ENCODE data around the gene ZBTB7B. TPM values are rescaled to one million over a fixed set of nuclear protein-coding genes. Genes with fewer than 3 reads are reported as not detected.
A peak's percentile ranks its signal among the peaks of the same experiment; 100 is the strongest.

The ZBTB7B gene
- total RNA-seq, 2 experiments from 2014 or later = 16.3 to 23.2 TPM

- Histone ChIP-seq H3K79me2 (ENCODE audit: insufficient read depth, low read depth, low read length) (peaks cover 64% of the 10 kb centered on the region), H2AFZ (ENCODE audit: low read length) (no peak overlapping the region), H3K4me3 (ENCODE audit: low read depth, low read length, poor library complexity, severe bottlenecking) (peak overlapping the region; percentile 83), H3K4me1 (ENCODE audit: insufficient read depth, low read length, poor library complexity, severe bottlenecking) (peaks cover 46% of the 10 kb centered on the region), H3K27ac (ENCODE audit: low read depth, low read length, poor library complexity, severe bottlenecking) (peak overlapping the region; percentile 89), H4K20me1 (ENCODE audit: insufficient read depth, low read length) (peaks cover 14% of the 10 kb centered on the region; the same call in 1 of the 2 replicates), H3K4me2 (ENCODE audit: low read length) (peak overlapping the region; percentile 86), H3K9me2 (ENCODE audit: insufficient read depth, low read length) (no peaks in the 10 kb centered on the region), H3K9me3 (ENCODE audit: low read length) (no peaks in the 10 kb centered on the region), H3K36me3 (ENCODE audit: insufficient read depth, low read length) (peaks cover 52% of the 10 kb centered on the region)
- ChIA-PET CTCF (ENCODE audit: unreplicated experiment) (no interaction called here), POLR2A (interaction anchor here (0.7 to 1.8 kb wide), 3 partner anchors 17 to 235 kb away, joined by 3 to 6 read pairs (median 3); partner anchors contain the start of genes LENEP and PBXIP1)
- BruUV-seq (replicated peaks) = no TSS peak
- no peak for DNase-seq (ENCODE audit: low spot score)
- intact Hi-C loops (cut with micrococcal nuclease; ENCODE audit: unreplicated experiment) = no loop called here
- TF ChIP-seq EZH2phosphoT487 (IDR thresholded peaks at IDR 0.05; ENCODE audit: borderline replicate concordance, low read depth, low read length) (no peak), CTCF (conservative IDR thresholded peaks at IDR 0.05; ENCODE audit: low read length) (no peak)
Observed at GRCh38 chr1:154972517-154973343, 29.9 kb upstream of the ZBTB7B start.

- TF ChIP-seq CTCF (conservative IDR thresholded peaks at IDR 0.05; ENCODE audit: low read length) (peak; percentile 37; the same call in 1 of the 2 replicates), EZH2phosphoT487 (IDR thresholded peaks at IDR 0.05; ENCODE audit: borderline replicate concordance, low read depth, low read length) (no peak)
- intact Hi-C loops (cut with micrococcal nuclease; ENCODE audit: unreplicated experiment) = loop anchor here (1.0 kb wide), 2 partner anchors 12 to 26 kb away; partner anchors contain the start of gene PYGO2
- Histone ChIP-seq H3K79me2 (ENCODE audit: insufficient read depth, low read depth, low read length) (peaks cover 72% of the 10 kb centered on the region), H3K9me2 (ENCODE audit: insufficient read depth, low read length) (no peaks in the 10 kb centered on the region), H4K20me1 (ENCODE audit: insufficient read depth, low read length) (peaks cover 15% of the 10 kb centered on the region; the same call in 1 of the 2 replicates), H3K27ac (ENCODE audit: low read depth, low read length, poor library complexity, severe bottlenecking) (peak overlapping the region; percentile 89), H3K4me1 (ENCODE audit: insufficient read depth, low read length, poor library complexity, severe bottlenecking) (peaks cover 52% of the 10 kb centered on the region), H3K4me3 (ENCODE audit: low read depth, low read length, poor library complexity, severe bottlenecking) (peak overlapping the region; percentile 83), H3K9me3 (ENCODE audit: low read length) (no peaks in the 10 kb centered on the region), H2AFZ (ENCODE audit: low read length) (peak overlapping the region; percentile 20; the same call in 1 of the 2 replicates), H3K4me2 (ENCODE audit: low read length) (peak overlapping the region; percentile 86), H3K36me3 (ENCODE audit: insufficient read depth, low read length) (peaks cover 52% of the 10 kb centered on the region)
- DNase-seq (ENCODE audit: low spot score) = peak; percentile 94
- BruUV-seq (replicated peaks) = TSS peak; percentile 73
- CTCF ChIA-PET (ENCODE audit: unreplicated experiment) = no interaction called here
- POLR2A ChIA-PET = interaction anchor here (0.6 to 1.7 kb wide), 8 partner anchors 16 to 339 kb away, joined by 3 to 6 read pairs (median 4); partner anchors contain the start of genes EFNA4, KCNN3, LENEP and PBXIP1
Observed at GRCh38 chr1:154973344-154974101, 29.1 kb upstream of the ZBTB7B start.

Measured in OCI-LY7 (cell line).